ENCODE measurements around the gene STK17A.

DNA sequence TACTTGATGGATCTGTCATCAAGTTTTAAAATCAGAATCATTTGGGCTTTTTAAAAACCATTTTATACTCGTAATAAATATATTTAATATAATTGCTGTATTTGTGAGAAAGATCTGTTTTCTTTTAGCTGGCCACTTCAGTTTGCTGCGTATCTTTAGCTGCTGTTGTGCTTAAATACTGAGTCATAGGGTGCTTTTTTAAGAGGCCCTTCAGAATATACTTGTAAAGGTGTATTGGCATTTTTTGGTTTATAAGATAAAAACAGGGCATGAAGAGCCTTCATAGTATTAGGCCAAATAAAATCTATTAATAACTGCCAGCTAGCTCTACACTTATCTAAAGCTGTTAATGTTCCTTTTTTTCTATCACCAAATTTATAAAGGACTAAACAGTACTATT, 43.8 kb downstream of the STK17A start:
- TF ChIP-seq RAD21 (IDR thresholded peaks at IDR 0.05; ENCODE audit: low read length) (no peak), GATA2 (CRISPR knock-in tag; IDR thresholded peaks at IDR 0.05) (no peak), NFIC (IDR thresholded peaks at IDR 0.05; ENCODE audit: borderline replicate concordance) (no peak), EP300 (IDR thresholded peaks at IDR 0.05; ENCODE audit: borderline replicate concordance in 1 of 2, low read depth in 1 of 2, low read length in 1 of 2) (no peak)
- TF ChIP-seq, protein P1, sequence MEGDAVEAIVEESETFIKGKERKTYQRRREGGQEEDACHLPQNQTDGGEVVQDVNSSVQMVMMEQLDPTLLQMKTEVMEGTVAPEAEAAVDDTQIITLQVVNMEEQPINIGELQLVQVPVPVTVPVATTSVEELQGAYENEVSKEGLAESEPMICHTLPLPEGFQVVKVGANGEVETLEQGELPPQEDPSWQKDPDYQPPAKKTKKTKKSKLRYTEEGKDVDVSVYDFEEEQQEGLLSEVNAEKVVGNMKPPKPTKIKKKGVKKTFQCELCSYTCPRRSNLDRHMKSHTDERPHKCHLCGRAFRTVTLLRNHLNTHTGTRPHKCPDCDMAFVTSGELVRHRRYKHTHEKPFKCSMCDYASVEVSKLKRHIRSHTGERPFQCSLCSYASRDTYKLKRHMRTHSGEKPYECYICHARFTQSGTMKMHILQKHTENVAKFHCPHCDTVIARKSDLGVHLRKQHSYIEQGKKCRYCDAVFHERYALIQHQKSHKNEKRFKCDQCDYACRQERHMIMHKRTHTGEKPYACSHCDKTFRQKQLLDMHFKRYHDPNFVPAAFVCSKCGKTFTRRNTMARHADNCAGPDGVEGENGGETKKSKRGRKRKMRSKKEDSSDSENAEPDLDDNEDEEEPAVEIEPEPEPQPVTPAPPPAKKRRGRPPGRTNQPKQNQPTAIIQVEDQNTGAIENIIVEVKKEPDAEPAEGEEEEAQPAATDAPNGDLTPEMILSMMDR (IDR thresholded peaks at IDR 0.05), result no peak
